Suppressor macrophage (primary cell): ENCODE measurements around the gene NEB.
"Not testable (repeated sequence)": the region's sequence is repeated elsewhere in the genome, so short reads cannot be mapped to it uniquely, and the experiment has no call there.

Experiments
- DNase-seq, 4 experiments: peaks; one replicate each; pipeline ENCODE4 v3.0.0-alpha.2; 2020 to 2022

The NEB gene

GRCh38 chr2:151757861-151758260, 23.6 kb upstream of the NEB start:
- no peak for DNase-seq

DNA sequence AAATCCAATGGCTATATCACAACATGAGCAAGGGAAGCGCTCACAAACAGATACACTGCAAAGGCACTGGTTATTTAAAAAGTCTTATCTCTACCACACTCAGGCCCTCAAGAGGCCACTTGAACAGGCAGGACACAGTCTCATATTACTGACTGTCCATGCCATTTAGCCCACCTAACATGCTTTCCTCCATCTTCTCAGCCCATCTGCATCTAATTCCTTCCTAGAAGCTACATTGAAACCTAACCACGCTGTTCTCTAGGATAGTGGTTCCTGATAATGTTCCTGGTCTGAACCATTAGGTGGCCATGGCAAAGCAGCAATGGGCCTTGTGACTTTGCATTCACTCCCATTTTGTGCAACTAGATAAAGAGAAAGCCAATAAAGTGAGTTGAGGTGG, 22.5 kb upstream of the NEB start:
- DNase-seq, result no peak

- no peak for DNase-seq
These were observed 20.1 kb upstream of the NEB start for GRCh38 chr2:151754253-151754897.

DNA sequence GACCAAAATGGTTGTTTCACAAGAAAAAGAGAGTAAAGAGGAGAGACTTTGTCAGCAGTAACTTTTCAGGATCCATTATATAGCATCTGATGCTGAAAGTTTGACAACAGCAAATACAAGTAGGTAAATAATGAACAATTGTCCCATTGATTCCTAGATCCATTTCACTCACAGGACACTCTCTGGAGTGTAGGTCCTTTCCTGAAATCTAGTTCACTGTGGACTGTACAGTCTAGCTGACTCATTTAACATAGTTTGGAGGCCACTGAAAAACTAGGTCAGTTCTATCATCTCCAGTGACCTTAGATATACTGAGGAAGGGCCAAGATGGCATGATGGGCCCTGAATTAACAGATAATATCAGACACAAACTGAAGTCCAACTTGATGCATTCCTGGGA, 19.3 kb upstream of the NEB start:
- DNase-seq, result no peak

- not testable (repeated sequence) for DNase-seq
These were observed 11.0 kb upstream of the NEB start for GRCh38 chr2:151745261-151745660.

- peak; percentile 3 to 49 (median 18) for DNase-seq
These were observed 3.9 kb downstream of the NEB start for GRCh38 chr2:151730262-151730975.

DNA sequence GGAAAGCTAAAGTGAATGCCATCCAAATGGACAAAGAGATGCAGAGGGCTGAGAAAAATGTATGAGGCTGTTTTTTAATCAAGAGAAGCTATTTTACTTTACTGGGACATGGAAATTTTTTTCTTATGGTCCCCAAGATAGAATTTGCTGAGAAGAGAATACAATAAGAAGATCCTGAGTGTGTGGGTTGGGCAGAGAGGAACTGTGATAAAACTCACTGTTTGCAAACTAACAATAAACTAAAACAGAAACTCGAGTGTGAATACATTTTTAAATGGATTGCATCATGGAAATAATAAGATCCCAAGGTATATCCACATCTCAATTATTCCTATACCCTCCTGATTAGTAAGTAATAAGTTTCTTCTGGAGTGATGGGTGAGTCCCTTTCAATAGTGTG, 4.4 kb downstream of the NEB start:
- DNase-seq, result peak in 3 of 4 experiments; percentile 4 to 26 (median 22)

GRCh38 chr2:151729415-151729811, 4.9 kb downstream of the NEB start:
- DNase-seq, result no peak

GRCh38 chr2:151728804-151729414, 5.4 kb downstream of the NEB start:
- DNase-seq, result no peak

DNA sequence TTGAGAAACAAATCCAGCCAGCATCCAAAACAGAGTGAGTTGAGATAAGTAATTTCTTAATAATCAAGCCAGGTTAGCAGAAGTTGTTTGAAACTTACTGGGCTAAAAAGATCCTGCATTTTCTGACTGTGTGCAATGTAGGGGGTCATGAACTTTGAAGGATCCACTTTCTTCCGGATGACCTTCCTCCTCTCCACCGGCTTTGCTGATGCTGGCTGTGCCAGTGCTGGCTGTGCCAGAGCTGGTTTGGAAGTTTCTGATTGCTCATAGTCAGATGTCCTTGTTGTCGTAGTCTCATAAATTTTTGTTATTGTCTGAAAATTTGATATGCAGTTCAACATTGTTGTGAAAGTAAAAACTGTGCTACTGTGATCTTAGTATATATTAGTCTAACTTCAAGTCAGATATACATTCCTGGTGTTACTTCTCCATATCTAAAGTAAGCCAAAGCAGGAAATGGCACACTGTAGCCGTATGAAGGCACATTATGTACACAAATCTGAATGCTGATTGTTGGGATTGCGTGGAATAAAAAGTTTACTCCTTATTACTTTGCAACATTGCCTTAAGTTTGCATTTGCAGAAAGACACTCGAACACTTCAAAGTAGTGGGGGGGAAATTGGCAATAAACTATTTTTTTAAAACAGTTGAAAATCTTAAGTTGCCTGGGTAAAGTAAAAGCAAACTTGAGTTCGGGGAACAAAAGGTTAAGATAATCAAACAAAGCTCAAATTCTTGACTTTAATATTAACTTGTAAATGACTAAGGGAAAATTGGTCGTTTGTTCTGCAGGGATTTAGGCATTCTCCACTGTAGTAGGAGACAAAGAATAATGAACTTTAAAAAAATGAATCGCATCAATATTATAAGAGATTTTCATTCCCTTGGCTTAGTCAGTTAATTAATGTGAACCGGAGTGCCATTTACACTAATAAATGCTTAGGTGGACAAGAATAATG, 6.4 kb downstream of the NEB start:
- no peak for DNase-seq

- DNase-seq, result no peak
These were observed 13.1 kb downstream of the NEB start for GRCh38 chr2:151721161-151721560.

DNA sequence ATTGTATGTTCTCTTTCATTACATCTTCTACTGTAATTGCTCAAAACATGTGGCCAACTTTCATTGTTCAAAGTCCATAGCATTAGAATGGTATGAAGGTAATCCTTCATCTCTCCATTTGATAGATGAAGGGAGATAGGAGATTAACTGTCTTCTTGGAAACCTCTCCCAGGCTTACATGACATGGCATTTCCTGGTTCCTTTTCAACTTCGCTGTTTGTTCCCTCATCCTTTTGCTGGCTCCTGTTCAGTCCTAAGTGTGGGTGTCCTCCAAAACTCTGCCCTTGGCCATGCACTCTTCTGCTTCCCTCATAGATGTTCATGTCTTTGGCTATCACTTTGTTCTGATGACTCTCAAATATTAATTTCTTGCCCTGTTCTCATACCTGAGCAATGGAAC, 13.8 kb downstream of the NEB start:
- DNase-seq, result no peak

- no peak for DNase-seq
These were observed 15.5 kb downstream of the NEB start for GRCh38 chr2:151718796-151719195.

DNA sequence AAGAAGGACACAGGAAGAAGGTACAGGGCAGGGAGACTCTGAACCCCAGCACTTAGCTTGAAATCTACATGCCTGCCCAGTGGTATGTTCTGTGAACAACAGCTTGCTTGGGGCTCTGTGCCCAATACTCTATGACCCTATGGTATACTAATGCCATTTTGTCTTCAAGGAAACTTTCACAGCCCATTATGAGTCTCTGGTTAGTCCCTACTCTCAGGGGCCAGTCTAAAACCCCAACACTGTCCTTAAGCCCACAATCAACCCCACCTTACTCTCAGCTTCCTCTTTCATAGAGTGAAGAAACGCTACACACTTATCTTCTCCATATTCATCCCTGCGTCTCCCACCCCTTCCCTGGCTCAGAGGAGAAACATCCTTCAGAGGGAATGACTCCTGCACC, 16.0 kb downstream of the NEB start:
- DNase-seq, result no peak

DNA sequence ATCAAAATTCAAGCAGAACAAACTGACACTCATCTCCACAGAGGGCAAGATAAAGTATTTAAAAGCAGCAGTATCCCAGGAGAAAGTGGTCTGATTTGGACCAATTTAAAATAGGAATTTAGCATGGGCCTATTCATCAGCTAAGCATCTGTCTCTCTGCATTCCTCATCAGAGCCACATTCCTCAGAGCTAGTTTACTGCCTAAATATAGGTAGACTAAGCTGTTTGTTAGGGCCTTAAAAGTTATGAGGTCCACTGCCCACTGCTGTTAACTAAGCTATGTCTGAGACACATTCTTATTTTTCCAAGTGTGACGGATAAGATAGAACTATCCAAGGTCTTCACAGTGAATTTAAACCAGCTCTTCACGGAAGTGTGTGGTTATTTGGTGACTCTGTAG, 17.6 kb downstream of the NEB start:
- DNase-seq, result no peak

GRCh38 chr2:151713291-151713903, 20.9 kb downstream of the NEB start:
- DNase-seq, result no peak

DNA sequence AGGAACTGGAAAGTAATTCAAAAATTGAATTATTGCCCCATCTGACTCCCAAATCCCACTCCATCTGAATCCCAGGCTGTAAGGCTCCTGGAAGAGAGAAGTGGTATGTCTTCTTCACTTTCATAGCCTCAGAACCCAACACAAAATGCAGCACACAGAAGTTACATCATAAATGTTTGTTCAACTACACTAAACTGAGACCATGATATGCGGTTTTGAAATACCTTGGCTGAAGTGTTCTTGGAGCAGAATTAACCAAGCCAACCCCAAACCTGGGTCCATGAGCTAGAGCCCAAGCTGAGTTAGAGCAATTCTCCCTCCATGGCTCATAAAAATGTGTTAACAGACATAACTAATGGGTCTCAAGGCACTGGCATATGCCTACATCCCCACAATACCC, 23.3 kb downstream of the NEB start:
- no peak for DNase-seq

DNA sequence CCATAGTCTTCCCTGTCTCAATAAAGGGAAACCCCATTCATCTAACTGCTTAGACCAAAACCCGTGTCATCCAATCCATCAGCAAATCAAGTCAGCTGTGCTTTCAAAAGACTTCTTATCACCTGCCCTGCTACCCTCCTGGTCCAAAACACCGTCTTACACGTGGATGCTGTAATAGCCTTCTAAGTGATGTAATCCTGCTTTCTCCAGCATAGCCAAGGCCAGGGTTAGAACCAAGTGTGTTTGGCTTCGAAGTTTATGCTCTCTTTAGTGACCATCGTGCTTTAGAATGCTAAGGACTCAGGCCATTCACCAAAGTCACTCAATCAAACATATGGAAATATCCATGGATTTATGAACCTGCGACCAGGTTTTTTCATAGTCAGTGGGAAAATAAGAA, 25.5 kb downstream of the NEB start:
- DNase-seq, result no peak

- no peak for DNase-seq
These were observed 26.4 kb downstream of the NEB start for GRCh38 chr2:151707857-151708256.

DNA sequence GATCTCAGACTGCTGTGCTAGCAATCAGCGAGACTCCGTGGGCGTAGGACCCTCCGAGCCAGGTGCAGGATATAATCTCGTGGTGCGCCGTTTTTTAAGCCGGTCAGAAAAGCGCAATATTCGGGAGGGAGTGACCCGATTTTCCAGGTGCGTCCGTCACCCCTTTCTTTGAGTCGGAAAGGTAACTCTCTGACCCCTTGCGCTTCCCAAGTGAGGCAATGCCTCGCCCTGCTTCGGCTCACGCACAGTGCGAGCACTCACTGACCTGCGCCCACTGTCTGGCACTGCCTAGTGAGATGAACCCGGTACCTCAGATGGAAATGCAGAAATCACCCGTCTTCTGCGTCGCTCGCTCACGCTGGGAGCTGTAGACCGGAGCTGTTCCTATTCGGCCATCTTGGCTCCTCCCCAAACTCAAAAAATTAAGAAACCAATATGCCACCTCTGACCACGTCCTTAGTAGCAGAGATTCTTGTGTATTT, 29.8 kb downstream of the NEB start:
- DNase-seq, result not testable (repeated sequence)

DNA sequence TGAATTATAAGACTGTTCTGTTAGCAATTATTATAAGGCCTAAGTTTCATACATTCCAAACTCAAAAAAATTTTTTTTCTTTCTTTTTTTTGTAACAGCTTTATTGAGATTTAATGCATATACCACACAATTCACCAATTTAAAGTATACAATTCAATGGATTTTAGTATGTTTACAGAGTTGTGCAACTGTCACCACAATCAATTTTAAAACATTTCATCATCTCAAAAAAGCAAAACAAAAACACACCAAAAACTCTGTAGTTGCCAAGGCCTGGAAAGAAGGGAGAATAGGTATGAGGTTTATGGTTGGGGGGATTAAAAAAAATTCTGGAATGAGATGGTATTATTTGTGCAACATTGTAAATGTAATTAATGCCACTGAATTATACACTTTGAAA, 36.1 kb downstream of the NEB start:
- not testable (repeated sequence) for DNase-seq

- DNase-seq, result no peak
These were observed 38.5 kb downstream of the NEB start for GRCh38 chr2:151695778-151696177.
